Endothelial cell (in vitro differentiated cells): ENCODE results near the gene SPG11. TPM values are rescaled to one million over a fixed set of nuclear protein-coding genes. Genes with fewer than 3 reads are reported as not detected.

ENCODE experiments used
- DNase-seq: peaks from one replicate; pipeline ENCODE4 v3.0.0; 2021; ENCODE audit warnings: low spot score
- H3K27ac Mint-ChIP-seq: one replicate; pipeline ENCODE4 v1.8.0; 2021; ENCODE audit warnings: mixed read lengths, inconsistent platforms; ENCODE audit not compliant: unreplicated experiment
- H3K27me3 Mint-ChIP-seq: one replicate; pipeline ENCODE4 v1.8.0; 2021; ENCODE audit warnings: mild to moderate bottlenecking, moderate library complexity, mixed read lengths, inconsistent platforms; ENCODE audit not compliant: unreplicated experiment
- H3K36me3 Mint-ChIP-seq: one replicate; pipeline ENCODE4 v1.8.0; 2021; ENCODE audit warnings: mild to moderate bottlenecking, low read depth, mixed read lengths, inconsistent platforms; ENCODE audit not compliant: unreplicated experiment
- H3K4me1 Mint-ChIP-seq: one replicate; pipeline ENCODE4 v1.8.0; 2021; ENCODE audit warnings: mild to moderate bottlenecking, mixed read lengths, inconsistent platforms; ENCODE audit not compliant: unreplicated experiment
- H3K4me3 Mint-ChIP-seq: one replicate; pipeline ENCODE4 v1.8.0; 2021; ENCODE audit warnings: mild to moderate bottlenecking, mixed read lengths, inconsistent platforms; ENCODE audit not compliant: unreplicated experiment
- H3K9me3 Mint-ChIP-seq: one replicate; pipeline ENCODE4 v1.8.0; 2021; ENCODE audit warnings: mixed read lengths, inconsistent platforms; ENCODE audit not compliant: unreplicated experiment
- CTCF ChIP-seq: fragments of 200-600 bp; sonication (generic); IDR thresholded peaks from one replicate; pipeline ENCODE4 v1.5.0; 2021; ENCODE audit warnings: antibody characterized with exemption; ENCODE audit not compliant: unreplicated experiment
- long read RNA-seq: library from polyadenylated mRNA; unstranded; transcript quantifications from one replicate; pipeline ENCODE4 v2.0.0, GENCODE V29; 2020; ENCODE audit not compliant: unreplicated experiment
- total RNA-seq: library from RNA; stranded (reverse); fragmentation: NEBNext Ultra II Directional; extraction: Animal tissue kit (Norgen Biotek cat#: 25700); gene quantifications from one replicate; pipeline ENCODE4 v1.2.1, GENCODE V29; 2021; ENCODE audit not compliant: unreplicated experiment

The SPG11 gene, protein sequence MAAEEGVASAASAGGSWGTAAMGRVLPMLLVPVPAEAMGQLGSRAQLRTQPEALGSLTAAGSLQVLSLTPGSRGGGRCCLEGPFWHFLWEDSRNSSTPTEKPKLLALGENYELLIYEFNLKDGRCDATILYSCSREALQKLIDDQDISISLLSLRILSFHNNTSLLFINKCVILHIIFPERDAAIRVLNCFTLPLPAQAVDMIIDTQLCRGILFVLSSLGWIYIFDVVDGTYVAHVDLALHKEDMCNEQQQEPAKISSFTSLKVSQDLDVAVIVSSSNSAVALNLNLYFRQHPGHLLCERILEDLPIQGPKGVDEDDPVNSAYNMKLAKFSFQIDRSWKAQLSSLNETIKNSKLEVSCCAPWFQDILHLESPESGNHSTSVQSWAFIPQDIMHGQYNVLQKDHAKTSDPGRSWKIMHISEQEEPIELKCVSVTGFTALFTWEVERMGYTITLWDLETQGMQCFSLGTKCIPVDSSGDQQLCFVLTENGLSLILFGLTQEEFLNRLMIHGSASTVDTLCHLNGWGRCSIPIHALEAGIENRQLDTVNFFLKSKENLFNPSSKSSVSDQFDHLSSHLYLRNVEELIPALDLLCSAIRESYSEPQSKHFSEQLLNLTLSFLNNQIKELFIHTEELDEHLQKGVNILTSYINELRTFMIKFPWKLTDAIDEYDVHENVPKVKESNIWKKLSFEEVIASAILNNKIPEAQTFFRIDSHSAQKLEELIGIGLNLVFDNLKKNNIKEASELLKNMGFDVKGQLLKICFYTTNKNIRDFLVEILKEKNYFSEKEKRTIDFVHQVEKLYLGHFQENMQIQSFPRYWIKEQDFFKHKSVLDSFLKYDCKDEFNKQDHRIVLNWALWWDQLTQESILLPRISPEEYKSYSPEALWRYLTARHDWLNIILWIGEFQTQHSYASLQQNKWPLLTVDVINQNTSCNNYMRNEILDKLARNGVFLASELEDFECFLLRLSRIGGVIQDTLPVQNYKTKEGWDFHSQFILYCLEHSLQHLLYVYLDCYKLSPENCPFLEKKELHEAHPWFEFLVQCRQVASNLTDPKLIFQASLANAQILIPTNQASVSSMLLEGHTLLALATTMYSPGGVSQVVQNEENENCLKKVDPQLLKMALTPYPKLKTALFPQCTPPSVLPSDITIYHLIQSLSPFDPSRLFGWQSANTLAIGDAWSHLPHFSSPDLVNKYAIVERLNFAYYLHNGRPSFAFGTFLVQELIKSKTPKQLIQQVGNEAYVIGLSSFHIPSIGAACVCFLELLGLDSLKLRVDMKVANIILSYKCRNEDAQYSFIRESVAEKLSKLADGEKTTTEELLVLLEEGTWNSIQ (N-terminal part only)
- 37.1 TPM for total RNA-seq
- long read RNA-seq, partial matches to known transcripts, result 1 of 4 reads
- long read RNA-seq, other reads (novel, unspliced or antisense), result 0 of 4 reads

DNA sequence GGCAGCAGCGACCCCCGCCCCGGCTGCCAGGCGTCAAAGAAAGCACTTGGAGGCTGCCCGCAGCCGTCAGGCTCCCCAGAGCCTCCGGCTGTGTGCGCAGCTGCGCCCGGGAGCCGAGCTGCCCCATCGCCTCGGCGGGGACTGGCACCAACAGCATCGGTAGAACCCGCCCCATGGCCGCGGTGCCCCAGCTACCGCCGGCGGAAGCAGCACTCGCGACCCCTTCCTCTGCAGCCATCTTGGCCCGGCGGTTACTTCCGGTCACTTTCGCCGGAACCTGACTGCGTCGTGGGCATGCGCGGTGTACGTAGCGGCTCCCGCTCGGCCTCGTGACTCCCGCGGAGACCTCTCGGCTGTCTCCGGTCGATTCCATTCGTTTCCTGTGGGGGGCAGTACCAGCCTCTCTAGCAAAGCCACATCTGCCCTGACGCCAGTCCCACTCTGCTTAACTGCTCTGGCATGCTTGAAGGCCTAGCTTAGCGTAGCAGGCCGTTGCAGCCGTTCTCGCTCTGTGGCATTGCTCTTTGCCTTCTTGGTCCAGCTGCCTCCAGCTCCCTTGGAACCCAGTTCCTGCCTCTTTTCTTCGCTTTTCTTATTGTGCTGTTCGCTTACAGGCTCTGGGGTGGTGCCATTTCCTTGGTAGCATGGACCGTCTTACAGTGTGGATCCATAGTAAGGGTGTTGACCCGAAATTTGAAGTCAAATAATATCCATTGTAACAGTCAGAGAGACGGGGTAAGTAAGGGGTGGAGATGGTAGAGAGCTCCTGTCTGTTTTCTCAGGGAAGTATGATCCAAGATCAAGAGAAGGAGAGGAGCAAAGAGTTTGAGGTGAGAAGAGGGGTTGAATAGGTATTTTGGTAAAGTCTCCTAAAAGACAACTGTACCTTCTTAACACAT, at the start of gene SPG11:
Gene SPG11, minus strand, starts transcription at position 253 of the 899 bp plus-strand sequence. Its CDS starts 15 bp downstream, at position 238.
- Mint-ChIP-seq H3K27me3 (peaks cover 3% of the 10 kb centered on the region), H3K4me3 (peak within 1 kb of the TSS; percentile 97), H3K4me1 (peaks cover 4% of the 10 kb centered on the region), H3K9me3 (no peaks in the 10 kb centered on the region), H3K27ac (peak within 1 kb of the TSS; percentile 95), H3K36me3 (peaks cover 6% of the 10 kb centered on the region)
- TF ChIP-seq CTCF, result peak; percentile 88
- peak; percentile 99 for DNase-seq

GRCh38 chr15:44712346-44713005, 49.0 kb upstream of the SPG11 start:
- no peak for TF ChIP-seq CTCF
- H3K4me1 Mint-ChIP-seq, result peaks cover 19% of the 10 kb centered on the region
- peaks cover 2% of the 10 kb centered on the region for H3K27me3 Mint-ChIP-seq
- peak overlapping the region; percentile 98 for H3K4me3 Mint-ChIP-seq
- peaks cover 21% of the 10 kb centered on the region for H3K36me3 Mint-ChIP-seq
- no peaks in the 10 kb centered on the region for H3K9me3 Mint-ChIP-seq
- H3K27ac Mint-ChIP-seq, result no peak overlapping the region
- no peak for DNase-seq

DNA sequence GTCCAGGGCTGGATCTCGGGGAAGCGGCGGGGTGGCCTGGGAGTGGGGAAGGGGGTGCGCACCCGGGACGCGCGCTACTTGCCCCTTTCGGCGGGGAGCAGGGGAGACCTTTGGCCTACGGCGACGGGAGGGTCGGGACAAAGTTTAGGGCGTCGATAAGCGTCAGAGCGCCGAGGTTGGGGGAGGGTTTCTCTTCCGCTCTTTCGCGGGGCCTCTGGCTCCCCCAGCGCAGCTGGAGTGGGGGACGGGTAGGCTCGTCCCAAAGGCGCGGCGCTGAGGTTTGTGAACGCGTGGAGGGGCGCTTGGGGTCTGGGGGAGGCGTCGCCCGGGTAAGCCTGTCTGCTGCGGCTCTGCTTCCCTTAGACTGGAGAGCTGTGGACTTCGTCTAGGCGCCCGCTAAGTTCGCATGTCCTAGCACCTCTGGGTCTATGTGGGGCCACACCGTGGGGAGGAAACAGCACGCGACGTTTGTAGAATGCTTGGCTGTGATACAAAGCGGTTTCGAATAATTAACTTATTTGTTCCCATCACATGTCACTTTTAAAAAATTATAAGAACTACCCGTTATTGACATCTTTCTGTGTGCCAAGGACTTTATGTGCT, 48.4 kb upstream of the SPG11 start:
- no peaks in the 10 kb centered on the region for H3K9me3 Mint-ChIP-seq
- TF ChIP-seq CTCF, result no peak
- H3K27me3 Mint-ChIP-seq, result peaks cover 2% of the 10 kb centered on the region
- H3K4me3 Mint-ChIP-seq, result peak overlapping the region; percentile 98
- peaks cover 19% of the 10 kb centered on the region for H3K4me1 Mint-ChIP-seq
- peak; percentile 25 for DNase-seq
- H3K27ac Mint-ChIP-seq, result peak overlapping the region; percentile 99
- H3K36me3 Mint-ChIP-seq, result peaks cover 19% of the 10 kb centered on the region
